ENCODE measurements around the gene SOCS6.

- TF ChIP-seq, protein P1, sequence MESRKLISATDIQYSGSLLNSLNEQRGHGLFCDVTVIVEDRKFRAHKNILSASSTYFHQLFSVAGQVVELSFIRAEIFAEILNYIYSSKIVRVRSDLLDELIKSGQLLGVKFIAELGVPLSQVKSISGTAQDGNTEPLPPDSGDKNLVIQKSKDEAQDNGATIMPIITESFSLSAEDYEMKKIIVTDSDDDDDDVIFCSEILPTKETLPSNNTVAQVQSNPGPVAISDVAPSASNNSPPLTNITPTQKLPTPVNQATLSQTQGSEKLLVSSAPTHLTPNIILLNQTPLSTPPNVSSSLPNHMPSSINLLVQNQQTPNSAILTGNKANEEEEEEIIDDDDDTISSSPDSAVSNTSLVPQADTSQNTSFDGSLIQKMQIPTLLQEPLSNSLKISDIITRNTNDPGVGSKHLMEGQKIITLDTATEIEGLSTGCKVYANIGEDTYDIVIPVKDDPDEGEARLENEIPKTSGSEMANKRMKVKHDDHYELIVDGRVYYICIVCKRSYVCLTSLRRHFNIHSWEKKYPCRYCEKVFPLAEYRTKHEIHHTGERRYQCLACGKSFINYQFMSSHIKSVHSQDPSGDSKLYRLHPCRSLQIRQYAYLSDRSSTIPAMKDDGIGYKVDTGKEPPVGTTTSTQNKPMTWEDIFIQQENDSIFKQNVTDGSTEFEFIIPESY (IDR thresholded peaks at IDR 0.05; ENCODE audit: extremely low read depth, insufficient replicate concordance, low read length), result no peak
- TF ChIP-seq POLR2A (IDR thresholded peaks at IDR 0.05; ENCODE audit: borderline replicate concordance, extremely low read depth, insufficient read depth, insufficient read length) (no peak), JUND (IDR thresholded peaks at IDR 0.05) (no peak), CTCF (IDR thresholded peaks at IDR 0.05 in 2 of 3, conservative IDR thresholded peaks at IDR 0.05 in 1 of 3; ENCODE audit: borderline replicate concordance in 1 of 3, insufficient read depth in 1 of 3, low read depth in 2 of 3, low read length in 2 of 3) (no peak), EZH2 (IDR thresholded peaks at IDR 0.05) (no peak), TCF7L2 (IDR thresholded peaks at IDR 0.05; ENCODE audit: borderline replicate concordance, extremely low read depth, insufficient read depth, insufficient read length) (no peak), POLR2AphosphoS5 (IDR thresholded peaks at IDR 0.05; ENCODE audit: low read depth, low read length) (no peak)
- TF ChIP-seq, protein P2, sequence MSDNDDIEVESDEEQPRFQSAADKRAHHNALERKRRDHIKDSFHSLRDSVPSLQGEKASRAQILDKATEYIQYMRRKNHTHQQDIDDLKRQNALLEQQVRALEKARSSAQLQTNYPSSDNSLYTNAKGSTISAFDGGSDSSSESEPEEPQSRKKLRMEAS (IDR thresholded peaks at IDR 0.05), result no peak
Observed at GRCh38 chr18:70293166-70293565, 4.3 kb downstream of the SOCS6 start.

All from HCT116 (cell line).